Activated T-cell treated with anti-CD3 and anti-CD28 coated beads, Interleukin-2, amount 50 U/mL, for 1 hour (primary cell): Measurements from ENCODE around the gene GCNT1.
"Not testable (repeated sequence)": the region's sequence is repeated elsewhere in the genome, so short reads cannot be mapped to it uniquely, and the experiment has no call there.

Experiments used
- DNase-seq: peaks from one replicate; pipeline ENCODE4 v3.0.0-alpha.2; 2020

The GCNT1 gene

DNA sequence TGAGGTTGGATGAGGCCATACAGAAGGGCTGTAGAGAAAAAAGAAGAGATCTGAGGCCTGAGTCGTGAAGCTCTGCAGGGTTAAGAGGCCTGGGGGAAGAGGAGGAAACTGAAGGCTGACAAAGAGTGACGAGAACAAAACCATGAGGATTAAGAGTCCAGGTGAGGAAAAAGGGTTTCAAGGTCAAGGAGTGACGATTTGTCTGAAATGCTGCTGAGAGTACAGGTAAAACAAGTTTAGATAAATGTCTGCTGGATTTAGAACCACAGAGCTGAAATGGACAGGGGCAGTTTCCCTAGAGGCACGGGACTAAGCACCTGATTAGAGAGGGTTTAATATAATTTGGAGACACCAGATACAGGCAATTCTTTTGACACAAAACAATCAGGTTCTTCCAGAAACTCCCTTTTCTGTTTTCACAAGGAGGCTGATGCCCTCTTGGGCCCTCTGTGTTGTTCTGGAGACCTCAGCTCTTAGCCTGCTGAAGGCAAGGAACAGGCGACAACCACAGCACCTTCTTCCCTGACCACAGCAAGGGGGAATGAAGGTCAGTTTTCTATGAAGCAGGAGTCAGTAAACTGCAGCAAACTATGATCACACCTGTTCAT is 14.6 kb upstream of the GCNT1 start:
- no peak for DNase-seq

DNA sequence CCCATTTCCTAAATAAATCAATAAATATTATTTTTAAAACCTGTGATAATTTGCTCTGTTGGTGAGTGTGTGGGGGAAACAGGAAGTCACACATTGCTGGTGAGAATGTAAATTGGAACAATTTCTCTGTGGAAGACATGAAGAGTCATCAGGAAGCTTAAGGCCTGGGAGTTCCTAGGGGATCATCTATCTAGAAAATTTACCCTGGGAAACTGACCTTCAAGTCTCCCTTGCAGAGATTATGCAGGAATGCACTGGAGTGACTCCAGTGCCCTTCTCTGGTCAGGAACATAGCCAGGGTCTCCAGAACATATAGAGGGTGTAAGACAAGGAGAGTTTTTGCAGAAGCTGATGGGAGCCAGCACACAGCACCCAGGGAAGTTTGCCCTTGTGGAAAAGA is 13.0 kb upstream of the GCNT1 start:
- DNase-seq: no peak

DNA sequence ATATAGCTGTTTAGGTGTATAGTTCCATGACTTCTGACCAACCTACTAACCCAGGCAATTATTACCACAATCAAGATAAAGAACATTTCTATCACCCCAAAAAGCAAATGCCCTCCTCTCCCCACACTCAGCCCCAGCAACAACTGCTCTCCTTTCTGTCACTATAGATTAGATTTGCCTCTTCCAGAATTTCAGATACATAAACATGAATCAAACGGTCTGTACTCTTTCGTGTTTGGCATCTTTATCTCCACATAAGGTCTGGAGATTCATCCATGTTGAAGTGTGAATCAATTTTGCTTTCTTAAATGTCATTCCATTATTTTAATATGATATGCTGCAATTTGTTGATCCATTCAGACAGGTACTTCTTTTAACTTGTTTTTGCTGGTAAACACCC is 10.5 kb upstream of the GCNT1 start:
- no peak for DNase-seq

DNA sequence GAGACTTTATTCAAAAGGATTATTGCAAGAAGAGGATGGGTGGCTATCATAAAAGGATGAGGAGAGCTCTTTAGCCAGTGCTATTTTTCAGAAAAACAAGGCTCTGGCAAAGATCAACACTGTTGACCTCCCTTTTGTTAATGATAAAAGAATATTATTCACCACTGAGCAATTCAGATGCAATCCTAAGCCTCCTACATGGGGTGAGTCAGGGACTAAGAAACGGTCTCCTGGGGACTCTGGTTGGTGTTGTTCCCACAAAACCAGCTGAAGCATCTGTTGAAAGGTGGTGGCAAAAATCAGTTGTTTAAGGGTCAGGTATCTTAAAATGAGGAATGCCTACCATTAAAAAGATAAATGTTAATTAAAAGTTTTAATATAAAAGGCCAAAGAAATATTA is 7.7 kb upstream of the GCNT1 start:
- no peak for DNase-seq

DNA sequence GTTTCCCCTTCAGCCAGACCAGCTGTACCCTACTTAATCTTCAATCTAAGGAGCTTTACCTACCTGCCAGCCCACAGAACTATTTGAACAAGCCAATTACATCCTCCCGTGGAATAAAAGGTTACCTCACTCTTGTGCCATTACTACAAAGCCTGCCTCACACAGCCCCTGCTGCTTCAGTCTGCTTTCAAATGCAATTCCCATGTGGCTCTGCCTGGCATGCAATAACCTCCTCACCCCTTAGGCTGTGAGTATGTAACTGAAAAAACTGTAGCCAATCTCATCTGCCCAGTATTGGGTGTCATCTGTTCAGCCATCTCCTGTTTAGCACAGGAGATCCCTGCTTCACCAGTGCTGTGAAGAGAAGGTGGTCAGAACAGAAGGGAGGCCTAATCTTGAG is 6.1 kb upstream of the GCNT1 start:
- no peak for DNase-seq

DNA sequence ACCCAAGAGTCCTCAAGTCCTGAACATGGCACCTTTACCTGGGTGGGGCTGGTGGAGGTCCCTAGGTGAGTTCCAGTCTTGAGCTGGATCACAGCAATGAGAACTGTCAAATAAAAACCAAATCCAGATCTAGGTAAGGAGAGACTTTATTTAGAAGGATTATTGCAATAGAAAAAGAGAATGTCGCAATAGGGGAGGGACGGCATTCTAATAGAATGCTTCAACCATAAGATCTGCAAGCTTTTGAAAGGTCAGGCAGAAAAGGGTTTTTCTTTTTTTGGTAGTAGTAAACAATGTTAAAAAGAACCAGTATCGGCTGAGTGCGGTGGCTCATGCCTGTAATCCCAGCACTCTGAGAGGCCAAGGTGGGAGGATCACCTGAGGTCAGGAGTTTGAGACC is 5.2 kb upstream of the GCNT1 start:
- DNase-seq: no peak

DNA sequence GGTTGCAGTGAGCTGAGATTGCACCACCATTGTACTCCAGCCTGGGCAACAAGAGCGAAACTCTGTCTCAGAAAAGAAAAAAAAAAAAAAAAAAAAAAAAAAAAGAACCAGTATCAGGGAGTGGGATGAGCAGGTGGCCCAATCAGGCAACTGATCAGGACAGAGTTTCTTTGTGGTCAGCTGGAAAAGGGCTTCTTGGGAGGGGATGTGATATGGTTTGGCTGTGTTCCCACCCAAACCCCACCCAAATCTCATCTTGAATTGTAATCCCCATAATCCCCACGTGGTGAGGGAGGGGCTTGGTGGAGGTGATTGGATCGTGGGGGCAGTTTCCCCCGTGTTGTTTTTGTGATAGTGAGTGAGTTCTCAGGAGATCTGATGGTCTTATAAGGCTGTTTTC is 4.7 kb upstream of the GCNT1 start:
- no peak for DNase-seq

DNA sequence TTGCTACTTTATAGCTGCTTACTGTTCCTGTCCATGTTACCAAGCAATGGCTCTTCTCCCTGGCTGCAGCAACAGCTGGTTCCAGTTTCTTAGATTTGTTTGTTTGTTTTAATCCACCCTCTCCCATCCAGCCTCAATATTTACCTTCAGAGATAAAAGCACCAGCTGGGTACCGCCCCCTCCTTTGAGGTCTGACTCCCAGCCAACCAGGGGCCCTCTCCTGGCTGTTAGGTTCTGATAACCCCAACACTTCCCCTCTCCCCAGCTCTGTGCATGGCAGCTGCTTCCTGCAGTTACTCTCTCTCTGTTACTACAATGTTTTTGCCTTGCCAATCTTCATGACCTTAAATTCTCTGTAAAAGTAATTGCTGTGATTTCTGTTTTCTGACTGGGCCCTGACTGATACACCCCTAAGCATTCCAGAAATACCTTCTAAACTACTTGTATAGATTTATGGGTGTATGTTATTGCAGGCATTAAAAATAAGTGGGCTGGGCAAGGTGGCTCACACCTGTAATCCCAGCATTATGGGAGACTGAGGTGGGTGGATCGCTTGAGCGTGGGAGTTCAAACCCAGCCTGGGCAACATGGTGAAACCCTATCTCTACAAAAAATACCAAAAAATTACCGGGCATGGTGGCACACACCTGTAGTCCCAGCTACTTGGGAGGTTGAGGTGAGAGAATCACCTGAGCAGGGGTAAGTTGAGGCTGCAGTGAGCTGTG is 2.6 kb upstream of the GCNT1 start:
- DNase-seq: no peak

DNA sequence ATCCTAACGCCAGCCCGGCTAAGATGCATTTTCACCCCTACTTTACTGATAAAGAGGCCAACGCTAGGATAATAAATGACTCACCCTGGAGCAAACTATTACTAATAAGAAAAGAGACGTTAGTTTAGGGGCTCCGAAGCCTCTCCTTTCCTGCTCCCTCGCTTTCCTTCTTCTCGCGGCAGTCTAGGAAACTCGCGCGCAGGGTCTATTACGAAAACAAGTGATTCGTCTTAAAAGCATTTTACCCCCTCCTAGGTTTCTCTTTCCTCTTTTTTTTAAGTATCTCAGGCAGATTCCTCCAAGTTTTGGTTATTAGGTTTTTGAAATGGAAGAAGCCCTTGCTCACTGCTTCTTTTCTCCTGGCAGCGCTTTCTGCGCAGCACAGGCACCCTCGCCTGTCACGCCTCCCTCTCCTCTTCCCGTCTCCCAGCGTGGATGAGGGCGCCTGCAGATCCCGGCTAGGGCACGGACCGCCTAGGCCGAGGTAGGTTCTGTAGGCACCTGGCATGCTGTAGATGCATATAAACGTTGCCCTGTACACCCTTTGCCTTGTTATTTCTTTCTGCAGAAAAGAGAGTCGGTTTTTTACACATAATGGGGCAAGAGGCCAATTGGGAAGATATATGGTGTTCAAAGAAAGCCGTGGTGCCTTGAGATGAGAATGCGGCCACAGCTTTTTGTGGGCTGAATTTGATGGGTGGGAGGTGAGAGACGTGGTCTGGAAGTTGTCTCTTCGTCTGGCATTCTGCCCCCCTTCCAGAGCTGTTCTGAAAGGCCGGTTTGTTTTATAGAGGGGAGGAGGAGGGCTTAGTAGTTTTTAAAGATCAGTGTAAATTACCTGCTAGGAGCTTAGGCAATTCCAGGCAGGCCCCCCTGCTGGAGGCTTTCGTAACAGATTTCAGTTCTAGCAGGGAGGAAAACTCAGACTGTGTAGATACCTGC is 983 bp downstream of the GCNT1 start:
- no peak for DNase-seq

DNA sequence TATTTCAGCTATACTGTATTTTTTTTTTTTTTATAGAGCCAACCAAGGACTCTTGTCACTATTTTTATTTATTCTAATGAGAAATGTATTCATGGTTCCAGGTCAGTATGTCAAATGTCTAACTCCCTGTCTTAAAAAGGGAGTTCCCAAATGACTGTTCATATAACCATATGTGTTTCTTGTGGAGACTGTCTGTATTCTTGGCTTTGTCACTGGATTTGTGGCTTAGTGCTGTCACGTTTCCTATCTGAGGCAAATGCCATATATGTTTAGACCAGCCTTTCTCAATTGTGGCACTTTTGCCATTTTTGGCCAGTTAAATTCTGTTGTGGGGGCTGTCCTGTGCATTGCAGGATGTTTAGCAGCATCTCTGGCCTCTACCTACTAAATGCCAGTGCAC is 3.1 kb downstream of the GCNT1 start:
- no peak for DNase-seq

DNA sequence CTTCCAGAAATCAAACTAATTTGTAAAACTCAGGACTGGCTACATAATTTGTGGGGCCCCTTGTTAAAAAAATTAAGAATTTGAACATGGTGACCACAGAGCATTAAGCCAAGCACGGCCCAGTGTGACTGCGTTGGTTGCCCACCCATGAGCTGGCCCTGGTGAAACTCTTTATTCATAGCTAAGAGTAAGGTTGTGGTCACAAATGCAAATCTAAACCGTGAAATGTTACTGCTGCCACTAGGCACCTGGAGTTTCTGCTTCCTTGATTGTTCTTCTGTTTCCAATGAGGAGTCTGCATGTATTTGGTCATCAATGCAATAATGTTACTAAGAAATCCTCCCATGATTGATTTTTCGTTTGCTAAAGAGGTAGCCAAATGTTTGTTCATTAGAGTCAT is 4.2 kb downstream of the GCNT1 start:
- no peak for DNase-seq

DNA sequence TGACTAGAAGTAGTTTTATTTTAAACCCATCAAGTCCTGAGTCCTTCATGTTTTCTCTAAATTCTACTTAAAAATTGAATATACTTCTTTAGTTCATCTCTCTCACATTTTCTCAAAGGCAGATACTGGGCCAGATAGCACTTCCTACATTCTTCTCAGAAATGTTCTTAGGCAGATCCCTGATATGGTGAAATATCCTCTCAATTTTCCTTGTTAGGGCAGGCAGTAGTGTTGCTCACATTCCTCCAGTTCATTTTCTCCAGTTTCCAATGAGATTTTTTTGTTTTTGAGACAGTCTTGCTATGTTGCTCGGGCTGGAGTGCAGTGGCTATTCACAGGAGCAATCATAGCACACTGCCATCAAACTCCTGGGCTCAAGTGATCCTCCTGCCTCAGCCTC is 5.7 kb downstream of the GCNT1 start:
- DNase-seq: no peak

DNA sequence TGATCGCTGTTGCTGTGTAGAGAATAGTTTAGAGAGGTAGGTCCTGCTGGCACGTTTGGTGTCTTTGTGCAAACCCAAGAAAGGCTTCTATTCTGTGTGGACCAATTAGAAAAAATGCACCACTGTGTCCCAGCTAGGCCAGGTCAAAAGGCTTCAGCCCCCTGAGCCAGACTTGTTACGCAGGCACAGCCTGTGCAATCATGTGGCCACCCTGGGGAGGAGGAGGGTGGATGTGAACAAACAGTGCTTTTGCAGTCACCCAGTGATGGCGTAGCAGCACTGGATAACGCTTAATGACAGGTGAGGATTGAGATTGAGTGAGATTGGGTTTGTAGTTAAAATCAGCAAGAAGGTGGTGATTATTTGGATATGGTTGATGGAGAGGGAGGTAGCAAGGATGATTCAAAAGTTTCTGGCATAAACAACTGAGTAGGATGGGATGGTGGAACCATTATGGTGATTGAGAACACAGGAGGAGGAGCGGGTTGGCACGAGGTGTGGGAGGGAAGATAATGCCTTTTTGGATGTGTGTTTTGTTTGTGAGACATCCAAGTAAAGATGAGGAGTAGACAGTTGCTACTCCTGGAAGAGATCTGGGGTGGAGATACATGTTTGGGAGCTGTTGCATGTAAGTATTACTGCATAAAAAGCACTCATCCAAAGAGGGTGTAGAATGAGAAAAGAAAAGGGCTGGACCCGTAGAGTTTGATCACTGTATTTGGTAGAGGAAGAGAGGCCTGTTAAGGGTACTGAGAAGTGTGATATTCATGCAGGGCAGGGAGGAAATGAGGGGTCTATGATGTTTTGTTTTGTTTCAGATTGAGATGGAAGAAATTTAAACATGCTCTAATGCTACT is 6.7 kb downstream of the GCNT1 start:
- no peak for DNase-seq

DNA sequence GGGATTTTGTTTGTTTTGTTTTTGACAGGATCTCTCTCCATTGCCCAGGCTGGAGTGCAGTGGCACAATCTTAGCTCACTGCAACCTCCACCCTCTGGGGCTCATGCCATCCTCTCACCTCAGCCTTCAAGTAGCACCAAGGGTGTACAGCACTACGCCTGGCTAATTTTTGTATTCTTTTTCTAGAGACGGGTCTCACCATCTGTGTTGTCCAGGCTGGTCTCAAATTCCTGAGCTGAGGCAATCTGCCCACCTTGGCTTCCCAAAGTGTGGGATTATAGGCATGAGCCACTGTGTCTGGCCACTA is 7.3 kb downstream of the GCNT1 start:
- DNase-seq: no peak

DNA sequence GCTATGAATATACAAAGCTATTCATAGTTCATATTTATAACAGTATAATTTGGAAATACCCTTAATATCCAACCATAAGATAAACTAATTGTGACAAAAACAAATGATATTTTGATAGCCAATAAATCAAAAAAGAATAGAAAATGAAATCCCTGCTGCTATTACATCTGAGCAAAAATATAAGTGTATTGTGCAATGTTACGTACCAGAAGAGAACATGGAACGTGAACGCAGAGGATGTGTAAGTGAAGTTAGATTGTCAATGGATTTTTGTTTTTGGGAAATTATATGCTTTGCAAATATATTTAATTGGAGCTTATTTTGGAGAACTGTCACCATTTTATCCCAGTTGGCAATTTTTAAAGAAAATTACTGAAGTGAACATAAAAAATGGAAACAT is 15.4 kb downstream of the GCNT1 start:
- no peak for DNase-seq

DNA sequence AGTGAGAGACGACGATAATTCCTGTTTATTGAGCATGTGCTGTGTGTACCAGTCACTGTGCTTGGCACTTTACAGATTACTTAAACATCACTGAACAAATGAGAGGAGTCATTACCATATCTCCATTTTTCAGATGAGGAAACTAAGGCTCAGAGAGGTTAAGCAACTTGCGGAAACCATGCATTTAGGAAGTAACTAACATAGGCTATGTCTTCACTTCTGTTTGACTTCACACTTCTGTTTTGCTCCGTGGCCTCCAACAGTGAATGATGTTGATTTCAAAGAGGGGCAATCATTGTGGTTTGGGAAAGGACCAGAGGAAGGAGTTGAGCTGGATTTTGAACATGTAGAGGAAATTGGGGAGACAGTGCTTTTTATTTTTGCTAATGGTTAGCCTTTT is 16.7 kb downstream of the GCNT1 start:
- DNase-seq: no peak

DNA sequence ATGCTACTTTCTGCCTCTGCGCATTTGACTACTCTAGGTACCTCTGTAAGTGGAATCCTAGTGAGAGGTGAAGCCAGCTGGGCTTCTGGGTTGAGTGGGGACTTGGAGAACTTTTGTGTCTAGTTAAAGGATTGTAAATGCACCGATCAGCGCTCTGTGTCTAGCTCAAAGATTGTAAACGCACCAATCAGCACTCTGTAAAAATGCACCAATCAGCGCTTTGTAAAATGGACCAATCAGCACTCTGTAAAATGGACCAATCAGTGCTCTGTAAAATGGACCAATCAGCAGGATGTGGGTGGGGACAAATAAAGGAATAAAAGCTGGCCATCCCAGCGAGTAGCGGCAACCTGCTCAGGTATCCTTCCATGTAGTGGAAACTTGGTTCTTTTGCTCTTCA is 18.8 kb downstream of the GCNT1 start:
- DNase-seq: not testable (repeated sequence)

DNA sequence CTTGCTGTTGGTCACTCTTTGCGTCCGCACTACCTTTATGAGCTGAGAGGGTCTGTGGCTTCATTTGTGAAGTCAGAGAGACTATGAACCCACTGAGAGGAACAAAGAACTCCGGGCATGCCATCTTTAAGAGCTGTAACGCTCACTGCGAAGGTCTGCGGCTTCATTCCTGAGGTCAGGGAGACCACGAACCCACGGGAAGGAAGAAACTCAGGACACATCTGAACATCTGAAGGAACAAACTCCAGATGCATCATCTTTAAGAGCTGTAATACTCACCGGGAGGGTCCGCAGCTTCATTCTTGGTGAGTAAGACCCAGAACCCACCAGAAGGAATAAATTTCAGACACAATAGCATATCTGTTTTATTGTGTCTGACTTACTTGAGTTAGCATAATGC is 19.2 kb downstream of the GCNT1 start:
- DNase-seq: no peak

DNA sequence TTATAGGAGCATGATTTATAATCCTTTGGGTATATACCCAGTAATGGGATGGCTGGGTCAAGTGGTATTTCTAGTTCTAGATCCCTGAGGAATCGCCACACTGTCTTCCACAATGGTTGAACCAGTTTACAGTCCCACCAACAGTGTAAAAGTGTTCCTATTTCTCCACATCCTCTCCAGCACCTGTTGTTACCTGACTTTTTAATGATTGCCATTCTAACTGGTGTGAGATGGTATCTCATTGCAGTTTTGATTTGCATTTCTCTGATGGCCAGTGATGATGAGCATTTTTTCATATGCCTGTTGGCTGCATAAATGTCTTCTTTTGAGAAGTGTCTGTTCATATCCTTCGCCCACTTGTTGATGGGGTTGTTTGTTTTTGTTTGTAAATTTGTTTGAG is 20.4 kb downstream of the GCNT1 start:
- not testable (repeated sequence) for DNase-seq

DNA sequence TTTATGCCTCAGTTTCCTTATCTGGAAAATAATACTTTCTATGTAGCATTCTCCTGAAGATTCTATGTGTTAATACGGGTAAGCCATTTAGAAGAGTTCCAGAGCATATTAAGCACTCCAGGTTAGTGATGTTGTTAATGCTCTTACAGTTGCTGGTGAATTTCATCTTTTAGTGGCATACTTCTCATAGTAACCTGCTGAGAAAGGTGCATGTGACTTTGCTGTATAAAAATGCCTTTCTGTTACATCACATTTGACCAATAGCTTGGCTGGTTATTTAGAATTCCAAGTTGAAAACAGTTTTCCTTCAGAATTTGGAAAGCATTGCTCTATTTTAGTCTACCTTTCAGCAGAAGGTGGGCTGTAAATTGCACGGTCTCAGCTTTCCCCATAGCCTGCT is 27.2 kb downstream of the GCNT1 start:
- no peak for DNase-seq

DNA sequence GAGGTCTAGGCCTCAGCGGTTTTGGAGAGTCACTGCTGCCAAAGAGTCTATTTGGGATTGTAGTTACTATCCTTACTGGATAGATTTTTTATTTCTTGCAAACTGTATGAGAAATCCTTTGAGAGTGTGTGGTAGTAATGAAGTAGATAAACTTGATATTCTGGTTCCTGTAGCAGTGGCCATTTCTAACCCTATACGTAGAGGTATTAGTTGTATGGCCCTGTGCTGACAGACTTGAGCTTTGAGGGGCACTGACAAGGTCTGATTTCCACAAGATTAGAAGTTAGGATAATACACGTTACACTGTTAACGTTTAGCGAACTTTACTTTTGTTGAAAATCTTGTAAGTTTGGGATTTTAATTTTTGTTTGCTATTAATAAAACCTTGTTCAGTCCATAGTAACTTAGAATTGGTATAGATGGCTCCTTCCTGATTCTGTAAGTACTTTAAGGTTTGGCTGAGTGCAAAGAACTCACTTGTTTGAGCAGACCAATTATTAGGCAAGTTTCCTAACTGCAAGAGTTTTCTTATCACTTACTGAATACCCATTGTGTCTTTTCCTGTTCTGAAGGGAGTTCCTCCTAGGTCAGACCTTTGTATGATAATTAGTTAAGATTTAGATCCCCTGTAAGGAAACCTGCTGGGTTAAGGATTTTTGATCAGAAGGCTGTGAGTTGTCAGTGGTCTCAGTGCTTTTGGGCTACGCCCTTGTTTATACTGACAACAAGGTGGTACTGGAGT is 31.4 kb downstream of the GCNT1 start:
- no peak for DNase-seq

DNA sequence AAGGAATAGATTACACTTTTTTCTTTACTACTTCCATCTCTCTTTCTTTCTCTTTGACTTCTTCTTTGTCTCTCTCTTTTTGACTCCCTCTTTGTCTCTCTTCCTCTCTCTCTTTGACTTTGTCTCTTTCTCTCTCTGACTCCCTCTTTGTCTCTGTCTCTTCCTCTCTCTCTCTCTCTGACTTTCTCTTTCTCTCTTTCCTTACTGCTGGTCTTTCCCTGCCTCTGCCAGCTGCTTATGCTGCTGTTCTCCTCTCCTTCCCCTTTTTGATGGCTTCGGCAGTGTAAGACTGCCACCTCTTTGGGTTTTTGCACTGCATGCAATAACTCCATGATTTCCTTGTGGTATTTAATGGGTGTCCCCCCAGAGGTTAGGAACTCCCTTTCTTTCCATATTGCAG is 32.1 kb downstream of the GCNT1 start:
- DNase-seq: not testable (repeated sequence)
